Type B pancreatic cell (in vitro differentiated cells): ENCODE data around the gene P2RY8. TPM values are rescaled to one million over a fixed set of nuclear protein-coding genes. Genes with fewer than 3 reads are reported as not detected.

Source experiments
- DNase-seq: peaks from one replicate; pipeline ENCODE4 v3.0.0; 2021; ENCODE audit warnings: mixed read lengths; ENCODE audit not compliant: unreplicated experiment; ENCODE audit errors: extremely low spot score
- H3K27ac Mint-ChIP-seq: 2 replicates; pipeline ENCODE4 v1.8.0; 2021; ENCODE audit warnings: mild to moderate bottlenecking, mixed read lengths
- H3K27me3 Mint-ChIP-seq: 2 replicates; pipeline ENCODE4 v1.8.0; 2021; ENCODE audit warnings: mixed read lengths
- H3K36me3 Mint-ChIP-seq: 2 replicates; pipeline ENCODE4 v1.8.0; 2021; ENCODE audit warnings: mixed read lengths
- H3K4me1 Mint-ChIP-seq: one replicate; pipeline ENCODE4 v1.8.0; 2021; ENCODE audit warnings: mixed read lengths; ENCODE audit not compliant: unreplicated experiment
- H3K4me3 Mint-ChIP-seq: 2 replicates; pipeline ENCODE4 v1.8.0; 2021; ENCODE audit warnings: mild to moderate bottlenecking, mixed read lengths
- H3K9me3 Mint-ChIP-seq: 2 replicates; pipeline ENCODE4 v1.8.0; 2021; ENCODE audit warnings: mixed read lengths
- total RNA-seq: library from RNA; stranded (reverse); gene quantifications from 2 replicates; pipeline ENCODE4 v1.2.1, GENCODE V29; 2021; ENCODE audit warnings: low replicate concordance
- TF ChIP-seq, protein P1 (sequence below): fragments of 200-600 bp; sonication (generic); conservative IDR thresholded peaks from 2 replicates; pipeline ENCODE4 v1.5.0; 2021; ENCODE audit warnings: antibody characterized with exemption, mild to moderate bottlenecking

P2RY8 gene
- total RNA-seq, 1 donor from 2014 or later = not detected

DNA sequence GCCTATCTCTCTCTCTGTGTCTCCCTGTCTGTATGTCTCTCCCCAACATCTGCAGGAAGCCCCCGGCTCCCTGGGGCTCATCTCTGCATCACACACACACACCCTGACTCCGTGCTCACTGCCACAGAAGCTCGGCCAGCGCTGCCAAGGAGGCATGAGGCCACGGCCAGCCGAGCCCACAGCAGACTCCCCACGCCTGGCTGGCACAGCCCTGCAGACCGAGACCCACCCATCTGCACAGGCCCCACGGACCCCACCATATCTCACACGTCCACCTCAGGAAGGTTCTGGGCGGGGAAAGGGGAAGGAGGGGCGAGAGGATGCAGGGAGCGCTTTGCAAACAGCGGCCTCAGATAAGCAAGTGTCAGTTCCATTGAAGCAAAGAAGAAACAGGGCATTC, 116.6 kb downstream of the P2RY8 start:
- Mint-ChIP-seq H3K36me3 (peaks cover 37% of the 10 kb centered on the region), H3K4me1 (no peaks in the 10 kb centered on the region), H3K4me3 (no peak overlapping the region), H3K27me3 (no peaks in the 10 kb centered on the region), H3K9me3 (no peaks in the 10 kb centered on the region), H3K27ac (peak overlapping the region; percentile 65)
- TF ChIP-seq, protein P1, sequence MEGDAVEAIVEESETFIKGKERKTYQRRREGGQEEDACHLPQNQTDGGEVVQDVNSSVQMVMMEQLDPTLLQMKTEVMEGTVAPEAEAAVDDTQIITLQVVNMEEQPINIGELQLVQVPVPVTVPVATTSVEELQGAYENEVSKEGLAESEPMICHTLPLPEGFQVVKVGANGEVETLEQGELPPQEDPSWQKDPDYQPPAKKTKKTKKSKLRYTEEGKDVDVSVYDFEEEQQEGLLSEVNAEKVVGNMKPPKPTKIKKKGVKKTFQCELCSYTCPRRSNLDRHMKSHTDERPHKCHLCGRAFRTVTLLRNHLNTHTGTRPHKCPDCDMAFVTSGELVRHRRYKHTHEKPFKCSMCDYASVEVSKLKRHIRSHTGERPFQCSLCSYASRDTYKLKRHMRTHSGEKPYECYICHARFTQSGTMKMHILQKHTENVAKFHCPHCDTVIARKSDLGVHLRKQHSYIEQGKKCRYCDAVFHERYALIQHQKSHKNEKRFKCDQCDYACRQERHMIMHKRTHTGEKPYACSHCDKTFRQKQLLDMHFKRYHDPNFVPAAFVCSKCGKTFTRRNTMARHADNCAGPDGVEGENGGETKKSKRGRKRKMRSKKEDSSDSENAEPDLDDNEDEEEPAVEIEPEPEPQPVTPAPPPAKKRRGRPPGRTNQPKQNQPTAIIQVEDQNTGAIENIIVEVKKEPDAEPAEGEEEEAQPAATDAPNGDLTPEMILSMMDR = no peak
- DNase-seq = no peak

DNA sequence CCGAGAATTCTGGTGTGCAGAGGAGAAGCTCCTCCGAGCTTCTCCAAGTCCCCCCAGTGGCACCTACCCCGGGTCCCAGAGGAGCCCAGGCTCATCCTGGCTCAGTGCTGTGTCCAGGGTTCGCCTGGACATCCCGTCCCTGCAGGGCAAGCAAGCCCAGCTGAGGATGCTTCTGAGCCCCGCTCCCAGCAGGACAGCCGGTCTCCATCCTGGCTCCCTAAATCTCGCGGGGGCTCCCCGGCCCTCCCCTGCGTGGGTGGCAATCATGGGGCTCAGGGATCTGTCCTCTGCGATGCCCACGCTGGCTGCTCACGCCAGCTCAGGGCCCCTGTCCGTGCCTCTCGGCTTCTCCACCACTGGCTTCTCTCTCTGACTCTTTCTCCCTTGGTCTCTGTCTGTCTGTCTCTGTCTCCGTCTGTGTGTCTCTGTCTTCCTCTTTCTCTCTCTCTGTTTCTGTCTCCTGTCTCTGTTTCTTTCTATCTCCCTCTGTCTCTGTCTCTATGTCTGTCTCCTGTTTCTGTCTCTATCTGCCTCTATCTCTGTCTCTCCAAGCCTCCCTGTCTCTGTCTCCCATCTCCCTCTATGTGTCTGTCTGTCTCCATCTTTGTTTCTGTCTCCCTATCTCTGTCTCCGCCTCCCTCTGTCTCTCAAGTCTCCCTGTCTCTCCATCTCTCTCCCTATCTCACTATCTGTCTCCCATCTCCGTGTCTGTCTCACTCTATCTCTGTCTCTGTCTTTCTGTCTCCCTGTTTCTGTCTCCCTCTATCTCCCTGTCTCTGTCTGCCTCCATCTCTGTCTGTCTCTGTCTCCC, 117.2 kb downstream of the P2RY8 start:
- Mint-ChIP-seq H3K36me3 (peaks cover 32% of the 10 kb centered on the region), H3K27ac (peak overlapping the region; percentile 65), H3K27me3 (no peaks in the 10 kb centered on the region), H3K4me3 (peak overlapping the region; percentile 18), H3K4me1 (no peaks in the 10 kb centered on the region), H3K9me3 (no peaks in the 10 kb centered on the region)
- no peak for DNase-seq
- TF ChIP-seq, protein P1 = no peak

DNA sequence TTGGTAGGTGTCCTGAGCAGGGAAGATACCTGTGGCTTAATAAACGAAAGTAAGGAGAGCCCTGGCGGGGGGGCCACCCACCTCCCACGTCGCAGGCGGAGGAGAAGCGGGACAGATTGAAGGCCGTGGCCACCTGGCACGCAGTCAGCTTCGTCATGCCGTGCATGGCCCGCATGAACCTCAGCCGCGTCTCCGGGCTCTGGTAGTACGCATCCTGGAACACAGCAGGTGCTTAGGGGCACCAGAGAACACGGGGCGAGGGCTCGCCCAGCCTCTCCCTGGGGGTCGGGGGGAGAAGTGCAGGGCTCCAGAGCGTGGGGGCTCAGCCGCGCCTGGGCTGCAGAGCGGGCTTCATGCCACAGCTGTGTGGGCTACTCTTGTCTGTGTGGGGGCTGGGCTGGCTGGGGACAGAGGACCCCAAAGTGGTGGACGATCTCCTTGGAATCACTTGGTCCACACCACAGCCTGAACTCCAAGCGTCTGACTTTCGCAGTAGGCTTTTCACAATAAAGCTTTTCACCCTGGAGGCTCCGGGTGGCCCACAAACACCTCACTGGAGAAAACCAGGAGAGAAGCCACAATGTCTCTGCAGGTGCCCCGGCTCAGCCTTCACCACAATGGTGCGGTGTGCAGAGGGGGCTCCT, 118.0 kb downstream of the P2RY8 start:
- Mint-ChIP-seq H3K27ac (no peak overlapping the region), H3K4me1 (no peaks in the 10 kb centered on the region), H3K27me3 (no peaks in the 10 kb centered on the region), H3K36me3 (peaks cover 29% of the 10 kb centered on the region), H3K4me3 (no peak overlapping the region), H3K9me3 (no peaks in the 10 kb centered on the region)
- TF ChIP-seq, protein P1 = no peak
- DNase-seq = no peak

DNA sequence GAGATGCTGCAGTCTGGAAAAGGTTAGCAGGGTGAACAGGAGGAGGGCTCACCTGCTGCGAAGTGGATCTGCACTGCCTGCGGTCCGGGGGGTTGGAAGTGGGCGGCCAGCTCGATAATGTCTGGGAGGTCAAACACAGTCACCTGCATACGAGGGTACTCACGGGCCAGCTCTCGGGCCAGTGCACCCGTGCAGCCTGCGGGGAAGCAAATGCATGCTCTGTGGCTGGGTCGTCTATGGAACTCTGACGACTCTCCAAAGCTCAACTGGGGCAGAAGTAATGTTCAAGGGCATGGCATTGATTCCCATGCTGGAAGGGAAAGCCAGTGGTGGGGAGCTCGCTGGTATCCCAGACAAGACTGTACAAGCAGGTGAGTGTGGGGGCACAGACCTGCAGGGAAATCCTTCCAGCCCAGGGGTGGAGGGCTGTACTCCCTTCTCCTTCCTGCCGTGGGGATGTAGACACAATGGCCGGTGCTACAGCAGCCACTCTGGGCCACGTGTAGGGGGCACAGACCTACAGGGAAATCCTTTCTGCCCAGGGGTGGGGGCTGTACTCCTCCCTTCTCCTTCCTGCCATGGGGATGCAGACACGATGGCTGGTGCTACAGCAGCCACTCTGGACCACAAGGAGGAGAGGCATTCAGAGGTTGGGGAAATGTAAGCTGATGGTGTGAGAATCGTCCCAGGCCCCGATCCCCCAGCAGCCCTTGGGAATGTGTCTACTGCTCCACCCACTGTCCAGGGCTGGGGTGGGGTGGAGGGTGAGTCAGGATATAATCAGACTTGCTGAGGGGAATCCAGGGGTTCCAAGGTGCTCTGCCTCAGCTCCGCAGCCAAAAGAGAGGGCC, 118.8 kb downstream of the P2RY8 start:
- no peaks in the 10 kb centered on the region for H3K27me3 Mint-ChIP-seq
- H3K27ac Mint-ChIP-seq = no peak overlapping the region
- H3K4me3 Mint-ChIP-seq = no peak overlapping the region
- TF ChIP-seq, protein P1 = no peak
- DNase-seq = no peak
- no peaks in the 10 kb centered on the region for H3K9me3 Mint-ChIP-seq
- peaks cover 30% of the 10 kb centered on the region for H3K36me3 Mint-ChIP-seq
- no peaks in the 10 kb centered on the region for H3K4me1 Mint-ChIP-seq

DNA sequence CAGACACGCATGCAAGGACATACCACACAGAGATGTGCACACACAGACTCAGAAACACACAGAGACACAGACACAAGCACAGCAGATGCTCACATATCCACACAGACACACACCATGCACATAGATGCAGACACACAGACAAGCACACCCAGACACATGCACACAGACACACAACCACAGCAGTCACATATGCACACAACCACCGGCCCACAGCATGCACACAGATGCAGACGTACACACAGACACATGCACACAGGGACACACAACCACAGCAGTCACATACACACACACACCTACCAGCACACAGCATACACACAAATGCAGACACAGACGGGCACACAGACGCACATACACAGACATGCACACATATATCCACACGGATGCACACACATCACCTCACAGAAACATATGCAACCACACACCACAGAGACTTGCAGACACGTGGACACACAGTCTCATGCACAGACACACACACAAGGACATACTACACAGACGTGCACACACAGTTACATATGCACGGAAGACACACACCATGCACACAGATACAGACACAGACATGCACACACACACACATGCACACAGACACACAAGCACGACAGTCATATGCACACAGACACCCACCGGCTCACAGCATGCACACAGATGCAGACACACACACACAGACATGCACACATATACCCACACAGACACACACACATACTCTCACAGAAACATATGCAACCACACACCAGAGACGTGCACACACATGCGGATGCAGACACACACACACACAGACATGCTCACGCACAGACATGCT, 119.8 kb downstream of the P2RY8 start:
- H3K4me1 Mint-ChIP-seq = no peaks in the 10 kb centered on the region
- TF ChIP-seq, protein P1 = no peak
- no peak for DNase-seq
- no peak overlapping the region for H3K4me3 Mint-ChIP-seq
- no peaks in the 10 kb centered on the region for H3K27me3 Mint-ChIP-seq
- H3K27ac Mint-ChIP-seq = no peak overlapping the region
- no peaks in the 10 kb centered on the region for H3K9me3 Mint-ChIP-seq
- H3K36me3 Mint-ChIP-seq = peaks cover 28% of the 10 kb centered on the region
